Neural cell (in vitro differentiated cells): ENCODE results near the gene OR52E2. TPM values are rescaled to one million over a fixed set of nuclear protein-coding genes. Genes with fewer than 3 reads are reported as not detected.

ENCODE experiments used
- polyA plus RNA-seq: library from polyadenylated mRNA; depleted of rRNA; stranded (reverse); fragments of >200 nt; gene quantifications from 2 replicates; pipeline ENCODE4 v1.2.3, GENCODE V29; 2014

OR52E2 gene
- polyA plus RNA-seq, 1 donor from 2014 or later = not detected

Other genes with a start within 250 kb of the OR52E2 start
- not detected in 2 replicates for gene OR51F2, start 238.3 kb downstream of the OR52E2 start, polyA plus RNA-seq
- not detected in 2 replicates for gene OR51S1, start 210.4 kb downstream of the OR52E2 start, polyA plus RNA-seq
- not detected in 2 replicates for gene OR51T1, start 177.7 kb downstream of the OR52E2 start, polyA plus RNA-seq
- not detected in 2 replicates for gene OR51A7, start 155.8 kb downstream of the OR52E2 start, polyA plus RNA-seq
- gene OR51G2, start 140.3 kb downstream of the OR52E2 start, polyA plus RNA-seq = not detected in 2 replicates
- gene OR51G1, start 135.3 kb downstream of the OR52E2 start, polyA plus RNA-seq = not detected in 2 replicates
- gene OR51A4, start 112.0 kb downstream of the OR52E2 start, polyA plus RNA-seq = not detected in 2 replicates
- not detected in 2 replicates for gene OR51A2, start 103.9 kb downstream of the OR52E2 start, polyA plus RNA-seq
- not detected in 2 replicates for gene OR51L1, start 64.8 kb downstream of the OR52E2 start, polyA plus RNA-seq
- gene OR52J3, start 13.1 kb downstream of the OR52E2 start, polyA plus RNA-seq = not detected in 2 replicates
- gene OR52E1, start 9.9 kb upstream of the OR52E2 start, polyA plus RNA-seq = not detected in 2 replicates
- not detected in 2 replicates for gene OR52A5, start 78.7 kb upstream of the OR52E2 start, polyA plus RNA-seq
- not detected in 2 replicates for gene OR52A1, start 95.1 kb upstream of the OR52E2 start, polyA plus RNA-seq
- not detected in 2 replicates for gene OR51V1, start 141.1 kb upstream of the OR52E2 start, polyA plus RNA-seq
- gene HBB, start 167.4 kb upstream of the OR52E2 start, polyA plus RNA-seq = not detected in 2 replicates
- not detected in 2 replicates for gene HBD, start 174.9 kb upstream of the OR52E2 start, polyA plus RNA-seq
- gene HBG1, start 190.2 kb upstream of the OR52E2 start, polyA plus RNA-seq = not detected in 2 replicates
- 1.2 TPM in 1 of 2 replicates, not detected in the other for gene HBG2, start 195.2 kb upstream of the OR52E2 start, polyA plus RNA-seq
- gene HBE1, start 210.3 kb upstream of the OR52E2 start, polyA plus RNA-seq = not detected in 2 replicates
- gene OR51B4, start 242.3 kb upstream of the OR52E2 start, polyA plus RNA-seq = not detected in 2 replicates